SK-N-SH treated with all-trans-retinoic acid at 6 μM for 48 hours (cell line): ENCODE data around the gene MRPL40.

ENCODE experiments used
- ATAC-seq: fragments of 200-7000 bp; cut with Tn5 transposase; 3 replicates; pipeline ENCODE4 v1.9.1; 2020; ENCODE audit warnings: mild to moderate bottlenecking, moderate library complexity
- BACH2 ChIP-seq: fragments of 250-450 bp; sonication (Bioruptor Pico); IDR thresholded peaks from 2 replicates; pipeline ENCODE4 v1.9.0; 2021; ENCODE audit warnings: mild to moderate bottlenecking, borderline replicate concordance
- CREB5 ChIP-seq: fragments of 250-450 bp; sonication (Bioruptor Pico); IDR thresholded peaks from 2 replicates; pipeline ENCODE4 v1.5.1; 2020; ENCODE audit warnings: low read depth, mild to moderate bottlenecking, moderate library complexity
- CSRNP3 ChIP-seq: fragments of 250-450 bp; sonication (Bioruptor Pico); IDR thresholded peaks from 2 replicates; pipeline ENCODE4 v1.5.1; 2021; ENCODE audit warnings: mild to moderate bottlenecking, moderate library complexity
- ESRRG ChIP-seq: fragments of 250-450 bp; sonication (Bioruptor Pico); IDR thresholded peaks from 2 replicates; pipeline ENCODE4 v1.6.1; 2021; ENCODE audit warnings: mild to moderate bottlenecking
- GLIS3 ChIP-seq: fragments of 250-450 bp; sonication (Bioruptor Pico); IDR thresholded peaks from 2 replicates; pipeline ENCODE4 v1.5.0; 2020; ENCODE audit warnings: mild to moderate bottlenecking, moderate library complexity
- ISL1 ChIP-seq: fragments of 250-450 bp; sonication (Bioruptor Pico); IDR thresholded peaks from 2 replicates; pipeline ENCODE4 v2.1.2; 2022; ENCODE audit warnings: mild to moderate bottlenecking, moderate library complexity
- PATZ1 ChIP-seq: fragments of 250-450 bp; sonication (Bioruptor Pico); IDR thresholded peaks from 2 replicates; pipeline ENCODE4 v1.8.0; 2020; ENCODE audit warnings: mild to moderate bottlenecking, moderate library complexity, borderline replicate concordance
- POU6F1 ChIP-seq: fragments of 250-450 bp; sonication (Bioruptor Pico); IDR thresholded peaks from 2 replicates; pipeline ENCODE4 v1.8.0; 2021; ENCODE audit warnings: low read depth, mild to moderate bottlenecking, moderate library complexity, borderline replicate concordance
- SNAI2 ChIP-seq: fragments of 250-450 bp; sonication (Bioruptor Pico); IDR thresholded peaks from 2 replicates; pipeline ENCODE4 v1.5.0; 2020; ENCODE audit warnings: mild to moderate bottlenecking, moderate library complexity
- TCF4 ChIP-seq: fragments of 250-450 bp; sonication (Bioruptor Pico); IDR thresholded peaks from 2 replicates; pipeline ENCODE4 v1.8.0; 2021; ENCODE audit warnings: mild to moderate bottlenecking, moderate library complexity, borderline replicate concordance
- TOX ChIP-seq: fragments of 250-450 bp; sonication (Bioruptor Pico); IDR thresholded peaks from 2 replicates; pipeline ENCODE4 v1.8.0; 2021; ENCODE audit warnings: mild to moderate bottlenecking, moderate library complexity, borderline replicate concordance
- TSHZ2 ChIP-seq: fragments of 250-450 bp; sonication (Bioruptor Pico); IDR thresholded peaks from 2 replicates; pipeline ENCODE4 v1.5.0; 2020; ENCODE audit warnings: mild to moderate bottlenecking, moderate library complexity
- ZC3H10 ChIP-seq: fragments of 250-450 bp; sonication (Bioruptor Pico); IDR thresholded peaks from 2 replicates; pipeline ENCODE4 v1.5.1; 2021; ENCODE audit warnings: mild to moderate bottlenecking, moderate library complexity
- ZFP3 ChIP-seq: fragments of 250-450 bp; sonication (Bioruptor Pico); IDR thresholded peaks from 2 replicates; pipeline ENCODE4 v1.5.0; 2020; ENCODE audit warnings: mild to moderate bottlenecking, moderate library complexity
- ZFP30 ChIP-seq: fragments of 450-650 bp; formaldehyde crosslinking; IDR thresholded peaks from 2 replicates; pipeline ENCODE4 v1.5.0; 2022; ENCODE audit warnings: mild to moderate bottlenecking, moderate library complexity
- ZNF565 ChIP-seq: fragments of 450-650 bp; formaldehyde crosslinking; conservative IDR thresholded peaks from 2 replicates; pipeline ENCODE4 v1.5.0; 2020; ENCODE audit warnings: low read depth, mild to moderate bottlenecking, moderate library complexity
- ZNF70 ChIP-seq: fragments of 450-650 bp; formaldehyde crosslinking; IDR thresholded peaks from 2 replicates; pipeline ENCODE4 v1.5.0; 2020; ENCODE audit warnings: mild to moderate bottlenecking, moderate library complexity
- ZNF8 ChIP-seq: fragments of 450-650 bp; formaldehyde crosslinking; IDR thresholded peaks from 2 replicates; pipeline ENCODE4 v1.5.0; 2020; ENCODE audit warnings: mild to moderate bottlenecking, moderate library complexity

MRPL40 gene

GRCh38 chr22:19401483-19401882, 30.9 kb upstream of the MRPL40 start:
- no peak for ATAC-seq
- TF ChIP-seq ISL1: no peak
- no peak for TF ChIP-seq ZNF565 (CRISPR knock-in tag)
- no peak for TF ChIP-seq POU6F1 (CRISPR knock-in tag)
- no peak for TF ChIP-seq ZC3H10
- TF ChIP-seq ZFP30 (CRISPR knock-in tag): no peak
- TF ChIP-seq ZFP3: no peak
- TF ChIP-seq TSHZ2 (CRISPR knock-in tag): no peak
- TF ChIP-seq, all 23 proteins: peak for 0

- TF ChIP-seq SNAI2 (CRISPR knock-in tag) (no peak), ISL1 (no peak), POU6F1 (CRISPR knock-in tag) (no peak), BACH2 (CRISPR knock-in tag) (no peak)
- ATAC-seq: no peak; the same call in 2 of the 3 replicates
Measured at GRCh38 chr22:19402642-19403191, 29.6 kb upstream of the MRPL40 start.

- no peak for ATAC-seq
- TF ChIP-seq ZFP30 (CRISPR knock-in tag) (no peak), CREB5 (CRISPR knock-in tag) (no peak)
Measured at GRCh38 chr22:19404676-19405075, 27.7 kb upstream of the MRPL40 start.

- TF ChIP-seq TOX: no peak
- no peak for TF ChIP-seq ZNF565 (CRISPR knock-in tag)
- TF ChIP-seq ESRRG (CRISPR knock-in tag): no peak
- no peak for TF ChIP-seq CSRNP3 (CRISPR knock-in tag)
- no peak for TF ChIP-seq CREB5 (CRISPR knock-in tag)
- no peak for TF ChIP-seq ZFP3
- TF ChIP-seq PATZ1: no peak
- TF ChIP-seq ZNF8 (CRISPR knock-in tag): no peak
- no peak for TF ChIP-seq GLIS3 (CRISPR knock-in tag)
- no peak for TF ChIP-seq TCF4 (CRISPR knock-in tag)
- TF ChIP-seq ZNF70 (CRISPR knock-in tag): no peak
- TF ChIP-seq BACH2 (CRISPR knock-in tag): no peak
- TF ChIP-seq ISL1: no peak
- TF ChIP-seq ZC3H10: no peak
- TF ChIP-seq SNAI2 (CRISPR knock-in tag): no peak
- ATAC-seq: no peak
Measured at GRCh38 chr22:19405133-19405532, 27.2 kb upstream of the MRPL40 start.
